KG1 (cell line): ENCODE measurements around the gene CEP55.

Experiments used
- DNase-seq: peaks from one replicate; lab custom pipeline; 2025; lab: John Stamatoyannopoulos, UW

The CEP55 gene

GRCh38 chr10:93566435-93567276 is 70.2 kb downstream of the CEP55 start, which contains the start of gene FFAR4:
FFAR4 (plus strand) TSS chr10:93566665; CDS start chr10:93566721, 56 bp downstream.
- no peak for DNase-seq

- DNase-seq = no peak
Measured at GRCh38 chr10:93567277-93568104, 71.1 kb downstream of the CEP55 start.

- no peak for DNase-seq
Measured at GRCh38 chr10:93568105-93568390, 71.6 kb downstream of the CEP55 start.

- no peak for DNase-seq
Measured at GRCh38 chr10:93570383-93570782, 74.0 kb downstream of the CEP55 start.

- no peak for DNase-seq
Measured at GRCh38 chr10:93572606-93573005, 76.2 kb downstream of the CEP55 start.

DNA sequence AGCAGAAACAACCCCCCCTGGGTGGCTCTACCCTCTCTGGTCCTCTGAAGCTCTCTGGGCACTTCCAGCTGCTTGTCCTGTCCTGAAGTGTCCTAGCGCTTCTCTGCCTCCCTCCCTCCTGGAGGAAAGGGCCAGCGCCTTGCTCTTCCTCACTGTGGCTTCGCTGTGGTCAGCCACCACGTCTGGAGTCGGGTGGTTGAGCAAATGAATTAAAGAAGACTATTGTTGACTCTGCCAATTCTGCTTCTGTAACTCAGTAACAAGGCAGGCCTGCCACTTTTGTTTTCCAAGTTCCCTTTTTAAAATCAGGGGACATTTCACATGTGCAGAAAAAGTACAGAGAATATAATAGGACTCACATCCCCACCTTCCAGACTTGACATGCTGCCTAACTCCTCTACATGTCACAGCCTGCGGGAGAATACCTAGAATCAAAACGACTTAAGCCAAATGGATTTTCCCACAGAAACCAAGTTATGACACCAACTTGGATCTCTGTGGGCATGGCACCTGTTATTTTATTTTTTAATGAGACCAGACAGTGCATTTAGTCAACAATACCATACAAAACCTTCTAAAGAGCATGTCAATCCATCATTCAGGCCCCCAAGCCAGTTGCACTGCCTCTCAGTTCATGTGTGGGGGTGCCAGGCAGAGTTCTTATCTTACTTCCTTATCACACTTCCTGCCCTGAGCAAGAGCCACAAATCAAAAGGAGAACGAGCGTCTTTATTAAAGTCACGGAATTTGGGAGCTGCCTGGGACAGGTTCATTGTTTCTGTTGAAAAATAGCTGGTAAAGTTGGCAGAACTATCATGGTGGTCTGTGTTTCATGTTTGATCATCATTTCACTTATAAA is 76.9 kb downstream of the CEP55 start:
- peak; percentile 9 for DNase-seq

DNA sequence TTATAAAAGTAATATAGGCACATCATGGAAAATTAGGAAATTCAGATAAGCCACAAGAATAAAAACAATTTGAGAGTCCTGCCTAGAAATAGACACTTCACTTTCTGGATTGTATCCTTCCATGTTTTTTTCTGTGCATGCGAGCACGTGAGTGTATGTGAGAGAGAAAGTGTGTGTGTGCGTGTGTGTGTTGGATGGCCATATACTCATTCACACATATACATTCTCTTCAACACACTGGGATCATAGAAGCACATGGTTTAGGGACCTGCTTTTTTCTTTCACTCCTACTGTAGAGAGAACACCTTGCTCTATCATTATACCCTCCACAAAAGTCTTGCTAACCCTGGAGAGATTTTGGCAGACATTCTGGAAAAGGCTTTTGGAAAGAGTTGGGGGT is 77.5 kb downstream of the CEP55 start:
- no peak for DNase-seq

GRCh38 chr10:93576888-93577287 is 80.5 kb downstream of the CEP55 start:
- no peak for DNase-seq

- DNase-seq = no peak
Measured at GRCh38 chr10:93577565-93577964, 81.2 kb downstream of the CEP55 start.
